HG03108 (cell line): Measurements from ENCODE around the gene TNRC6C.
A peak's percentile ranks its signal among the peaks of the same experiment; 100 is the strongest.

ENCODE experiments used
- ATAC-seq: cut with Tn5 transposase; IDR thresholded peaks from one replicate; pipeline ENCODE4 v1.9.1; 2021; ENCODE audit warnings: moderate library complexity; ENCODE audit not compliant: unreplicated experiment

The TNRC6C gene

DNA sequence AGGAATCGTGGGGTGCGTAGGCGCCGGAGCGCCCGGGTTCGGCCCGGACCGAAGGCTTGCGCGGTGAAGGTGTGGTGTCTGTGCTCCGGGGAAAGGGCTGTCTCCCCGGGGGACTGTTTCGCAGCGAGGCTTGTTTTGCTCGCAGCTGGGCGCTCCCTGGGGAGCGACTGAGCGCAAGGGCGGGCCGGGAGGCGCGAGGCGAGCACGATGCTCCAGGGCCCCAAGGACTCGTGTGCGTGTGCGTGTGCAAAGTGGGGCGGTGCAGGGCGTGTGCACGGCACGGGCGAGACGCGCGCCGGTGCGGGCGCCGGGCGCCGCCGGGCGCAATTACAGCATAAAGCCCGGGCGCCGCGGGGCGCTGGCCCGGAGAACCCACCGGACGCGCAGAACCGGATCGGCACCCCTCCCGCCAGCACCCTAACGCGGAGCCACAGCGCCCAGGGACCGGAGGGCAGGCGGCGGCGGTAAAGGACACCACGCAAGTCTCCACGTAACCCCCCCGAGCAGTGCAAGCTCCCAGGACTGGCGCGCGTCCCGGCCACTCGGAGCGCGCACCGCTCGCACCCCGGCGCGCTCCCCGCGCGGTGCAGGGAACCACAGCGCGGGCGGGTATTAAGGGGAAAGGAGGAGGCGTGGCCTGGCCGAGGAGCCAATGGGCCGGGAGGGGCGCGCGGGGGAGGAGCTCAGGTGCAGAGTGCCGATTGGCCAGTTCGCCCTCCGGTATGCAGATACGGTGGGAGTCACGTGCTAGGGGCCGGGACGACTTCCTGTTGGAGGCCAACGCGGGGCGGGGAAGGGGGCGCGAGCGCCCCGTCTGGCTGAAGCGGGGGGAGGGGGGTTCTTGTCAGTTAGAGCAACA, at the start of gene TNRC6C:
Gene TNRC6C, plus strand, starts transcription at position 847 of the 859 bp plus-strand sequence. CDS start 45,504 bp downstream, outside the sequence.
- peak; percentile 88 for ATAC-seq

GRCh38 chr17:77909236-77909635, 49.3 kb upstream of the TNRC6C start:
- no peak for ATAC-seq

- no peak for ATAC-seq
These were observed 48.7 kb upstream of the TNRC6C start for GRCh38 chr17:77909816-77910215.

DNA sequence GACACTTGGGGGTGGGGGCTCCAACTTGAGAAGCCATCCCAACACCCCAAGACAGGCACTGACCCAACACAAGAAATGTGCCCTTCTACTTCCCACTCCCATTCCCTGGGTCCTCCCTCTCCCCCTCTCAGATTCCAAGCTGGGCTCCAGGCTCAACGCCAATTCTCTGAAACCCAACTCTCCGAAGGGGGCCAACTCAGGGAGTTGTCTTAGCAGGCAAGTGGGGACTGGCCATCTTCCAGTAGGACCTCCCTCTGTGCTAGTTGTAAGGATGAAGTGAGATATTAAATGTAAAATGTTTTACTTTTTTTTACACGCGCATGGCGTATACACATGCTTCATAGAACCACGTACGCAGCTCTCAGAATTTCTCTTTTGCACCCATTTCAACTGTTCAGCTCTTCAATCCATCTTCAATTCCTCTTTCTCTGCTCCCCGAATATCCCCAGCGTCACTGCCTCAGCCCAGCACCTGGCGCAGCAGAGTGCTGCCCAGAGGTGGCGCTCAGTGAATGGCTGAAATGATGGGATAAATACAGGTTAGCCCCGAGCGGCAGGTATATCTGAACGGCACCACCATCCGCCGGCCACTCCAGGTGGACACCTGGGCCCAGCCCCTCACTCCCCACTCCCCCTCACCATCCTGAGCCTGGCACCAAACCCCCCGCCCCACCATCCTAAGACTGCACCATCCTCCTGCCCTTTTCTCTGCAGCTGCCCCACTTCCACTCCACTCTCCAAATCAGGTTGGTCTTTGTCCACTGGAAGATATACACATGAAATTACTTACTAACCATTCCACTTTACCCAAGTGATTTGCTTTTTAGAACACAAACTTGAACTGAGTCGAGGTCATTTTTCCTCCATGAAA, 43.9 kb upstream of the TNRC6C start:
- ATAC-seq = no peak

GRCh38 chr17:77915594-77916021, 42.9 kb upstream of the TNRC6C start:
- no peak for ATAC-seq

- ATAC-seq = no peak
These were observed 42.2 kb upstream of the TNRC6C start for GRCh38 chr17:77916264-77916663.

DNA sequence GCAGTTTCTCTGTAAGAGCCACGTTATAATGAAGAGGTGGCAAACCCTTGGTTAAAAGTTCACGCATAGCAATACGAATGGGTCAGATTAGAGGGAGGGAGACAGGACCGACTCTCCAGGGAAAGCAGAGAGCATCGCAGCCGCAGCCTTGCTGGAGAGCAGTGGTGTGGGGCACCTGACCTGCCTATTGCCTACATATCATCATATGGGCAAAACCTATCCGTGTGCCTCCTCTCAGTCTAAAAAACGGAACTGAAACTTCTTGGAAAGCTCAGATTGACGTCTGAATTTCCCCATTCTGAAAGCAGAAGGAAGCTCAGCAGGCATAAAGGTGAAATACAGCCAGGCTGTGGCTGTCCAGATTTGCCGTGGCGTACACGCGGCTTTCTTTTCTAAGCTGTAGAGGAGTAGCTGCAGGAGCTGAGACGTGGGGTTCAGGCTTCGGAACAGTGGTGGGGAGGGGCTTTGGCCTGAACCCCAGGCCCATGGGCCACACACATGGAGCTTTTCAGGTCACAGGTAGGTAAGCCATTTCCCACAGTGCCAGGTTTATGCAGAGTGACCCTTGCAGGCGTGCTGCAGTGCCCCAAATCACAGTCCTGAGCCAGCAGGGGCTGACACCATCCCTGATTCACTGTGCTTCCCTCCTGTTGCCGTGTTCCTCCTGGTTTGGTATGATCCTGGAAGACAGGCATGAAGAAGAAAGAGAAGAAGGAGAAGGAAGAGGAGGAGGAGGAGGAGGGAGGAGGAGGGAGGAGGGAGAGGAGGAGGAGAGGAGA, 41.6 kb upstream of the TNRC6C start:
- no peak for ATAC-seq

- no peak for ATAC-seq
These were observed 39.2 kb upstream of the TNRC6C start for GRCh38 chr17:77919276-77919675.

DNA sequence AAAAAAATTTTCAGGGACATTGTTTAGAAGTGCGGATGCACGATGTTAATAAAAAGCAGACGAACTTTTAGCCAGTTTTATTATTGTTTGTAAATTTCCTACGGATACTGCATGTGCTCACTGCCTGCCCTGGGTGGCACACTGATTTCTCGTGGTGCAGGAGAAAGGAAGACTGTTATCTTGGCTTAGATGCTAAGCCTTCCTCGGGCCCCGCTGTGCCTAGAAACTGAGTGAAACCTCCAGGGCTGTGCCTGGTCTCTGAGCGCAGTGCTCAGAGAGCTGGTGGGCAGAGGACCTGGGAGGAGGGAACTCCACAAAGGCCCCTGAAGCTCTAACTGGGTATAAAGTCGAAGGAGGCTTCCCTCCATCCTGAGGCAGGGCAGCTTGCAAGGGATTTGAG, 35.4 kb upstream of the TNRC6C start:
- no peak for ATAC-seq

DNA sequence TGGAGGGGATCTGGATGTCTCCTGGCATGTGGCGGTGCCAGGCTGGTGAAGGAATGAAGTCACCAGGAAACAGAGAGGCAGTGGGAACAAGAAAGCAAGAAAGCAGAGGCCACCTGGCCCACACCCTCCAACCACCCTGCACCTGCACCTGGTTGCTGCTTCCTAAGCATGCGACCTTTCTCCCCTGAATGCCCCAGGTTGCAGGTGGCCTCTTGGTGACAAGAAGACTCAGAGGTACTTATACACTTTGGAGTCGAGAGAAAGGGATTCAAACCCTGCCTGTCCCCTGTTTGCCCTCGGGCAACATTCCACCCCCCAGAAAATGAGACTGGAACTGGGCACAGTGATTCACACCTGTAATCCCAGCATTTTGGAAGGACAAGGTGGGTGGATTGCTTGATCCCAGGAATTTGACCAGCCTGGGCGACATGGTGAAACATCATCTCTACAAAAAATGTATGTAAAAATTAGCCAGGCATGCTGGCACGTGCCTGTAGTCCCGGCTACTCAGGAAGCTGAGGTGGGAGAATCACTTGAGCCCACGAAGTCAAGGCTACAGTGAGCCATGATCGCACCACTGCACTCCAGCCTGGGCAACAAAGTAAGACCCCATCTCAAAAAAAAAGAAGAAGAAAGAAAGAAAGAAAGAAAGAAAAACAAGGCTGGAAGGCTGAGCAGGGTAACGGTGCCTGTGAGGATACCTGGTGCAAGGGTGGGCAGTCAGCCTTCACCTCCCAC, 34.6 kb upstream of the TNRC6C start:
- no peak for ATAC-seq

- ATAC-seq = no peak
These were observed 33.7 kb upstream of the TNRC6C start for GRCh38 chr17:77924757-77925336.

DNA sequence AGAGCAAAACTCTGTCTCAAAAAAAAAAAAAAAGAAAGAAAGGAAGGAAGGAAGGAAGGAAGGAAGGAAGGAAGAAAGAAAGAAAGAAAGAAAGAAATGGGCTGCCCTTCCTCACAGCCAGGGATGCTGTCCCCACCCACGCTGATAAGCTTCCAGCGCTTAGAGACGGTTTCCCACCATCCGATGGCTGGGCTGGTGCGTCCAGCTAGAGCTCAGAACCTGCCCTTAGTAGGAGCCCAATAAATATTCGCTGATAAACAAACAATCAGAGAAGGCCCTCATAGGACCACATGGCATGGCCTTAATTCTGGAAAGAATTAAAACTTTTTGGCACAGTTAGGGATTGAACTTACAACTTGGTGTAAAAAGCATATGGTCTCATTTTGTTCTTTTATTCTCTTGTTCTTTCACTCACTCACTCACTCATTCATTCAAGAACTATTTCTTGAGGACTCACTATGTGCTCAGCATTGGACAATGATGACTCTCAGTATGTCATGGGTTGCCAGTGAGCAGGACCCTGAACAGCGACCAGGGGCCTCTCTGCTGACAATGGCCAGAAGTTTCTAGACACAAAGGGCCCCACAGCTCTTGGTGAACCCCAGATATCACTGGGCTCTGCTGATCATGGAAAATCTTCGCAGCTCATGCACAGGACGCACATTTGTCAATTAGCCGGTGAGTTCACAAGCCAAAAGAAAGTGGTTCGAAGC, 32.5 kb upstream of the TNRC6C start:
- ATAC-seq = no peak

- ATAC-seq = no peak
These were observed 31.5 kb upstream of the TNRC6C start for GRCh38 chr17:77926981-77927380.

DNA sequence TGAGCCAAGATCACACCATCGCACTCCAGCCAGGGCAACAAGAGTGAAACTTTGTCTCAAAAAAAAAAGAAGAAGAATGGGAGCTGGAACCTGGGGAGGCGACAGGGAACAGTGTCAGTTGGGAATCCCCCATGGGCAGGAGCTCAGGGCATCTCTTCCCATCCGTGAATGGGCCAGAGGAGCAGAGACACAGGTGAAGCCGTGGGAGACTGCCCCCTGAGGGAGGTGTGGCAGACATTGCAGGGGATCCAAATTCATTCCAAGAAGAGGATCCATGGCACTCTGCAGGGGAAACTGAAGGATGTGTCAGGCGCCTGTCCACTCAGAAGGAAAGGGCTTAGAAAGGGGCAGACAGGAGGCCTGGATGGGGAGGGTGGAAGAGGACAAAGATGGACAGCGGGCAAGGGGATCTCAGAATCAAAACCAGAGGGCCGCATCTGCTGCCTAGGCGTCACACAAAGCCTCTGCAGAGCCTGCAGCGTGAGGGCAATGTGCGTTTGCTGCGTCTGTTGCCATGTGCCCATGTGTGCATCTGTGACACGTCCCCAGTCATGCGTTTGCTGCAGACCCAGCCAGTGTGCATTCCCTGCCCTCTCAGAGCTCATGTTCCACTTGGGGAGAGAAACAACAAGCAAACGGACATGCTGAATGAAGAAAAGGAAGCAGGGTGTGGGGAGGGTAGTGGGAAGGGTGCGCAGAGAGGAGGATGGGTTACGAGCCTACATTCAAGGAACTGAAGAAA, 30.6 kb upstream of the TNRC6C start:
- ATAC-seq = no peak

DNA sequence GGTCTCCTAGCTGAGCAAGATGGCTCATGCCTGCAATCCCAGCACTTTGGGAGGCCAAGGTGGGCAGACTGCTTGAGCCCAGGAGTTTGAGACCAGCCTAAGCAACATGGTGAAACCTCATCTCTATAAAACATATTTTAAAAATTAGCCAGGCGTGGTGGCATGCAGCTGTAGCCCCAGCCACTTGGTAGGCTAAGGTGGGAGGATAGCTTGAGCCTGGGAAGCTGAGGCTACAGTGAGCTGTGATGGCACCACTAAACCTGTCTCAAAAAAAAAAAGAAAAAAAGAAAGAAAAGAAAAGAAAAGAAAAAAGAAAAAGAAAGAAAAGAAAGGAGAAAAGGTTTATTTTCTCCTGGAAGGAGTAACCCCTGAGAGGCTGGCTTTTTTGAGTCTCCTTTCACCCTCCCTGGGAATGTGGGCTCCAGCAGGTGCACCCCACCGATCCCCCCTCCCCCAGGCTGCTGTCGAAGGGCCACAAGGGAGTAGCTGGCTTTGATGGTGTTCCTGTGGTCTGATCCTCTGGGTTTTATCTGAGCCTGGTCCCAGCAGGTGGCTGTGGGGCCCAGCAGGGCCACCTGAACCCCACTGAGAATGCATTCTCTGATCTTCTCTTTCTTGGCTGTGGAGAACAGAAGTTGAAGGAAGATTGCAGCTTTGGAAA, 29.9 kb upstream of the TNRC6C start:
- no peak for ATAC-seq

GRCh38 chr17:77929180-77929564, 29.3 kb upstream of the TNRC6C start:
- no peak for ATAC-seq

DNA sequence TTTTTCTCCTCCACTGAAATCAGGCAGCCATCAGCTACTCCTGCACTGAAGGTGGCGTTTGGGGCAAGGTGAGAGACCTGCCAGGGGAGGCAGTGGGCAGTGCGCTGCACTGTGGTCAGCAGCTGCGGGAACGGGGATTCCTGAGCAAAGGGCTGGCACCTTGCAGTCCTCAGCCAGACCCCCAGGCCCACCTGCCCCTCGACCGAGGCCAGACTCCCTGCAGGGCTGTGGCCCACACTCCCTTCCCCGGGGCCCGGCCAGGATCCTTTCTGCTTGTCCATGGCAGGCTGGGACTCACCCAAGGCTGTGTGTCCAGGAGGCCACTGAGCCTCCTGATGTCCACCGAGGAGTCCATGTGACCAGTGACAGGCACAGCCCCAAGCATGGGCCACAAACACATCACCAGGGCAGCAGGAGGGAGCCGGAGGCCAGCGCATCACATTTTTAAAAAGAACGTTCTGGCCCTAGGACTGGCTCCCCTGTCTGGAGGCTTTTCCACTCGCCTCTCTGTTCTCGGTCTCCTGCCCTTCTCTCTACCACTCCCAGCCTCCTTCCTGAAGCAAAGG, 28.5 kb upstream of the TNRC6C start:
- ATAC-seq = no peak
